BE2C (cell line): Measurements from ENCODE around the gene TAS2R19.

Experiments
- DNase-seq: peaks from one replicate; pipeline ENCODE4 v3.0.0-alpha.2; 2020
- H3K27me3 ChIP-seq: fragments of 250-450 bp; sonication (Bioruptor Pico); 2 replicates; pipeline ENCODE4 v1.5.1; 2020; ENCODE audit warnings: mild to moderate bottlenecking
- H3K36me3 ChIP-seq: fragments of 250-450 bp; sonication (Bioruptor Pico); 2 replicates; pipeline ENCODE4 v1.5.1; 2020; ENCODE audit warnings: mild to moderate bottlenecking
- H3K4me1 ChIP-seq: fragments of 250-450 bp; sonication (Bioruptor Pico); 2 replicates; pipeline ENCODE4 v1.5.1; 2020
- H3K4me3 ChIP-seq: 2 replicates; pipeline ENCODE4 v1.5.1; 2011; ENCODE audit warnings: low read depth, low read length
- H3K9me3 ChIP-seq: fragments of 250-450 bp; sonication (Bioruptor Pico); 2 replicates; pipeline ENCODE4 v1.5.1; 2020
- TF ChIP-seq, protein P1 (sequence below): IDR thresholded peaks from 2 replicates; pipeline ENCODE4 v1.5.1; 2012; ENCODE audit warnings: mild to moderate bottlenecking, low read depth, low read length

Gene TAS2R19

DNA sequence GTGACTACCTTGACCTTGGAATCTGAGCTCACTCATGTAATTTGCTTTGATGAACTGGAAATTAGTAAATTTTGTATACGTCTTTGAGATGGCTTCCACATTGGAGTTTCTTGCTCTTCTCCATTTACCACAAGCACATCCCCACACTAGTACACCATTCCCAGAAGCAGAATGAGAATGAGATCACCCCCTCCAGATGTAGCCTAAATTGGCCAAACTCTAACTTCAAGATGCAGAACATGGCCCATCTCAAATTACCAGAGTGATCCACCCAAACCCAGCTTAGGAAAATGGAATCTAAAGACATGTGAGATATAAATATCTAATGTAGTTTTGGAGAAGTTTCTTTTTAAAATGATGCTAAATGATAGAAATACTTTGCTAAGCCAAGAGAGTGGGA lies 14.8 kb downstream of the TAS2R19 start:
- no peaks in the 10 kb centered on the region for H3K9me3 ChIP-seq
- H3K27me3 ChIP-seq, result no peaks in the 10 kb centered on the region
- DNase-seq, result no peak
- H3K4me3 ChIP-seq, result no peak overlapping the region
- no peaks in the 10 kb centered on the region for H3K36me3 ChIP-seq
- H3K4me1 ChIP-seq, result no peaks in the 10 kb centered on the region
- TF ChIP-seq, protein P1, sequence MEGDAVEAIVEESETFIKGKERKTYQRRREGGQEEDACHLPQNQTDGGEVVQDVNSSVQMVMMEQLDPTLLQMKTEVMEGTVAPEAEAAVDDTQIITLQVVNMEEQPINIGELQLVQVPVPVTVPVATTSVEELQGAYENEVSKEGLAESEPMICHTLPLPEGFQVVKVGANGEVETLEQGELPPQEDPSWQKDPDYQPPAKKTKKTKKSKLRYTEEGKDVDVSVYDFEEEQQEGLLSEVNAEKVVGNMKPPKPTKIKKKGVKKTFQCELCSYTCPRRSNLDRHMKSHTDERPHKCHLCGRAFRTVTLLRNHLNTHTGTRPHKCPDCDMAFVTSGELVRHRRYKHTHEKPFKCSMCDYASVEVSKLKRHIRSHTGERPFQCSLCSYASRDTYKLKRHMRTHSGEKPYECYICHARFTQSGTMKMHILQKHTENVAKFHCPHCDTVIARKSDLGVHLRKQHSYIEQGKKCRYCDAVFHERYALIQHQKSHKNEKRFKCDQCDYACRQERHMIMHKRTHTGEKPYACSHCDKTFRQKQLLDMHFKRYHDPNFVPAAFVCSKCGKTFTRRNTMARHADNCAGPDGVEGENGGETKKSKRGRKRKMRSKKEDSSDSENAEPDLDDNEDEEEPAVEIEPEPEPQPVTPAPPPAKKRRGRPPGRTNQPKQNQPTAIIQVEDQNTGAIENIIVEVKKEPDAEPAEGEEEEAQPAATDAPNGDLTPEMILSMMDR, result no peak

DNA sequence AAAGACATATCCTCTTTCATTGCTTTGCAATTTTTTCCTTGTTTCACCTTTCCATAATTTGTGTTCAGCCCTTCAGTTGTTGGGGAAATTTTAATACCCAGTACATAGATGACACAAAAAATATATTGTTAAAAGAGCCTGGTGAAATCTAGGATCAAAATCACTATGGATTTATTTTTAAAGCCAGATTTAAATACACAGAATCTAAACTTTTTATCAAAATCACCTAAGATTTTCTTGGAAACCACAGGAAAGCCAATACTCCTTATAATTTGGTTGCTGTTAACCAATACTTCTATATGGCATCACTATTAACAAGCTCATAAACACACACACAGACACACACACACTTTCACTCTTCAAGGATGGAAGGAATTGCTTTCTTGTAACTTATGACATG lies 24.2 kb downstream of the TAS2R19 start, which contains the start of gene TAS2R20:
TSS of gene TAS2R20 (minus strand) at position 101 of the 400 bp plus-strand sequence. CDS start 429 bp downstream, outside the sequence.
- TF ChIP-seq, protein P1, result no peak
- no peak for DNase-seq
- Histone ChIP-seq H3K4me1 (no peaks in the 10 kb centered on the region), H3K27me3 (no peaks in the 10 kb centered on the region), H3K9me3 (no peaks in the 10 kb centered on the region), H3K36me3 (no peaks in the 10 kb centered on the region), H3K4me3 (no peak within 1 kb of the TSS)

DNA sequence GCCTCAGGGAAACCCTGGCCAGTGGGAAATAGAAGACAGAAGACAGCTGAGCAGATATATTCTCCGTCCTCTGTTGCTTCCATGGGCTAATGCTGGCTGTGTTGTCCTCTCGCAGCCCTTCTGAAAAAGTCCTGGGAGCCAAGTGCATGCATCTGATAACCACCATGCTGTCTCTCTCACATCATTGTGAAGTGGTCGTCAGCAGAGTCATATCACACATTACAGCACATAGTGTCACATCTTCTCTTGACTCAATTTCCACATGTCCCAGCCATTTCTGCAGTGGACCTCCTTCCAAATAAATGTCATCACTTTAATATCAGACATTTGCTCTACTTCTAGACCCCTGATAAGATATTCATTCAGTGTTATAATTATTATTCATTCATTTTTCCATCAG lies 28.1 kb downstream of the TAS2R19 start:
- no peaks in the 10 kb centered on the region for H3K36me3 ChIP-seq
- TF ChIP-seq, protein P1, result no peak
- no peak overlapping the region for H3K4me3 ChIP-seq
- no peaks in the 10 kb centered on the region for H3K9me3 ChIP-seq
- H3K4me1 ChIP-seq, result no peaks in the 10 kb centered on the region; the same call in 1 of the 2 replicates
- no peaks in the 10 kb centered on the region for H3K27me3 ChIP-seq
- DNase-seq, result no peak

DNA sequence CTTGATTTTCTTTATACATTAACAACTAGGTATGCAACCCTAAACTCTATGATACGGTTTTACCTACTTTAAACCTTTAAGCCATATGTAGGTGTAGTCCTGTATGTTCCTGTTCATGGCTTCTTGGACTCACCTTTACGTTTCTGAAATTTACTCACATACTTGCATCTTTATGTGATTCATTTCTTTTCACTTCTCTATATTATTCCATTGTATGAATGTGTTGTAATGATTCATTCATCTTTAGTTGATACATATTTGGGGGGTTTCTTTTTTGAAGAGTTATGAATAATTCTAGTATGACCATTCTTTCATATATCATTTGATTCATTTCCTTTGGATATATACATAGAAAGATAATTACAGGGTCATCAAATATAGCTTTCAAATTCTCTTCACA lies 33.3 kb downstream of the TAS2R19 start:
- no peaks in the 10 kb centered on the region for H3K36me3 ChIP-seq
- no peak for DNase-seq
- H3K27me3 ChIP-seq, result no peaks in the 10 kb centered on the region
- TF ChIP-seq, protein P1, result no peak
- H3K9me3 ChIP-seq, result no peaks in the 10 kb centered on the region
- H3K4me3 ChIP-seq, result no peak overlapping the region
- no peaks in the 10 kb centered on the region; the same call in 1 of the 2 replicates for H3K4me1 ChIP-seq

DNA sequence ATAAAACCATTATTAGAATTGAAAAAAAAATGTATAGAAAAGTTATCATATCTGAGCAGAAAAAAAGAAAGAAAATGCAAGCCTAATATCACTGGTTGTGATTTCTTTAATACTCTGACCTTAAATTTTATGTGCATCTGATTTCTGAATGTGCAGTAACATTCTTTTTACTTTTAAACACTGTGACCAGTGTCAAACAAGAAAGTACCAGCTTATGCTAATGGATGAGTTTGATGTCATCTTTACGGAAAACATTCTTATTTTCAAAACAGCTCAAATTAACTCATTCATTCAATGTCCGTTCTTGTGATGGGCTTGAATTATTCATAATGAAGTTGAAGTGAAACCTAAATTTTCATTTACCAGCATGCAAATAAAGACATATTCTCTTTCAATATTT lies 35.6 kb downstream of the TAS2R19 start, which contains the start of gene TAS2R50:
TSS of gene TAS2R50 (minus strand) at position 101 of the 400 bp plus-strand sequence. CDS start at position 49, 52 bp downstream.
- no peaks in the 10 kb centered on the region; the same call in 1 of the 2 replicates for H3K4me1 ChIP-seq
- H3K4me3 ChIP-seq, result no peak within 1 kb of the TSS
- H3K9me3 ChIP-seq, result no peaks in the 10 kb centered on the region
- H3K27me3 ChIP-seq, result no peaks in the 10 kb centered on the region
- no peak for DNase-seq
- TF ChIP-seq, protein P1, result no peak
- no peaks in the 10 kb centered on the region for H3K36me3 ChIP-seq

DNA sequence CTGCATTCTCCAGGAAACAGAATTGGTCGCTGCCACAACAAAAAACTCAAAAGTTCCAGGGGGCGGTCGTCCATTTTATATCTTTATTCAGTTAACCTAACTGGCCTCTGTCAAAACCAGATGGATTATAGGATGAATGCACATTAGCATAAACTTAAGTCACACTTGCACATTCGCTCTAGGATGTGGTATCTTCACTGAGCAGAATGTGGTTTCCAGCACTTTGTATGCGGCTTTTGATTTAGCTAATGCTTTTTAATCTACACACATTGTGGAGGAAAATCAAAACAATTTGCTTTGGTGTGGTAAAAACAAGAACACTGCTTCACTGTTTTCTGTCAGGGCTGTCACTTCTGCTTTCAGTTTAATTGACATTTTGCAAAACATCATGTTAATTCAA lies 40.2 kb downstream of the TAS2R19 start:
- Histone ChIP-seq H3K4me3 (no peak overlapping the region), H3K27me3 (no peaks in the 10 kb centered on the region), H3K4me1 (no peaks in the 10 kb centered on the region), H3K36me3 (no peaks in the 10 kb centered on the region), H3K9me3 (no peaks in the 10 kb centered on the region)
- TF ChIP-seq, protein P1, result no peak
- no peak for DNase-seq
